GM04503 (cell line): ENCODE results near the gene CCR9.
"Not testable (repeated sequence)": the region's sequence is repeated elsewhere in the genome, so short reads cannot be mapped to it uniquely, and the experiment has no call there.

ENCODE experiments used
- DNase-seq: peaks from one replicate; pipeline ENCODE4 v3.0.0-alpha.2; 2012; ENCODE audit warnings: low read depth

CCR9 gene, protein sequence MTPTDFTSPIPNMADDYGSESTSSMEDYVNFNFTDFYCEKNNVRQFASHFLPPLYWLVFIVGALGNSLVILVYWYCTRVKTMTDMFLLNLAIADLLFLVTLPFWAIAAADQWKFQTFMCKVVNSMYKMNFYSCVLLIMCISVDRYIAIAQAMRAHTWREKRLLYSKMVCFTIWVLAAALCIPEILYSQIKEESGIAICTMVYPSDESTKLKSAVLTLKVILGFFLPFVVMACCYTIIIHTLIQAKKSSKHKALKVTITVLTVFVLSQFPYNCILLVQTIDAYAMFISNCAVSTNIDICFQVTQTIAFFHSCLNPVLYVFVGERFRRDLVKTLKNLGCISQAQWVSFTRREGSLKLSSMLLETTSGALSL

DNA sequence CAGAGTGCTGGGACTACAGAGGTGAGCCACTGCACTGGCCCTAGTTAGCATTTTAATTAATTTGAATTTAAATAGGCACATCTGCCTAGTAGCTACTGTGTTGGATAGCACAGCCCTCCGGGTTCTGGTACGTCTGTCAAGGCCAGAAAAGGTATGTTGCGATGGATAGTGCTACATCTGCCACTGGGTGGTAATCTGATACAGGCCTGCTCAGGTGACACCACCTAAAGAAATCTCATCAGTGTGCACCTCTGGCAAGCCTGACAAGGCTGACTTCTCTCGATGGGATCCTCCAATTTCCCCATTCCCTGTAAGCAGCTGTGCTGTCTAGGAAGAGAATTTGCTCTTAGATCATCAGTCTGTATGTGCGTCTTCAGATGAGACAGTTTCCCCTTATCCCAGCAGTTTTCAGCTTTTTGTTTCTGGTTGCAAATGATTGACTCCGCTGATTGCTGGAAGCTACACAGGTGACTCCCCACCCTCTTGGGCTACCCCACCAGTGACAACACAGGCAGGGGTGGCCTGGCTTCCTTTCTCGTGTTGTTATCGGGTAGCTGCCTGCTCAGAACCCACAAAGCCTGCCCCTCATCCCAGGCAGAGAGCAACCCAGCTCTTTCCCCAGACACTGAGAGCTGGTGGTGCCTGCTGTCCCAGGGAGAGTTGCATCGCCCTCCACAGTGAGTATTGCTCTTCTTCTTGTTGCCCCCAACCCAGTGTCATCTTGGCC is at the start of gene CCR9:
CCR9 (plus strand) TSS at position 565 of the 727 bp plus-strand sequence. CDS start 8,391 bp downstream, outside the sequence.
- DNase-seq: no peak

- DNase-seq: no peak
These were observed 47.9 kb upstream of the CCR9 start for GRCh38 chr3:45838466-45838865.

GRCh38 chr3:45841420-45841756 is 45.0 kb upstream of the CCR9 start:
- no peak for DNase-seq

DNA sequence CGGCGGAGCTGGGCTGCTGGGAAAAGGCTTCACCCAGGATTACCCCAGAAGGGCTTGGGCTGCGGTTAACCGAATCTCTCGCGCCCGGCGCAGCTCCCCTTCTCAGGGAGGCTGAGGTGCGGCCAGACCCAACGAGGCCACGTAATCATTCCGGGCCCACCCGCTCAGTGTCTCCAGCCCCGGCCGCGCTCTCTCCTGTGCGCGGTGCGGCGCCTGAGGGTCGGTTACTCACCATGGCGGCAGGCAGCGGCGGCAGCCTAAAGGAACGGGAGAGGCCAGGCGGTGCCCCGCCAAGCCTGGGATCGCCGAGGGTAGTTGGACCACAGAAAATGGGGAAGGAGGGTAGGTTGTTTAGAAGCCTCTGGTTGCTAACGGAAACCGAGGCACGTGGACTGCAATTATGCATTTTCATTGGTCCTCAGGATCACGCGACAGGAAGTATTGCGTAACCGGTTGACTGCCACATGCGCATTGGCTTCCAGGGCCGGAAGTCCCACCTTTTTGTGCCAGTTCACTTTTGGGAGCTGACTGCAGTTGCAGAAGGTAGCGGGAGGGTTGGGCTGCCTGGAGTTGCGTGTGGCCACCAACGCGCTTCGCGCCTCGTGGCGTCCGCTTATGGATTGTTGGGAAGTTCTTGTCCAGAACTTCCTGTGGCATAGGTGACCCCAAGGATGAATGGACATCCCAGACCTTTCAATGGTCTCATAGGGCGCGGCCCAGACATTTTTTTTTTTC is 44.4 kb upstream of the CCR9 start, which contains the start of gene LZTFL1:
LZTFL1 (minus strand) TSS at position 363 of the 735 bp plus-strand sequence; CDS start at position 235, 128 bp downstream.
- peak; percentile 90 for DNase-seq

GRCh38 chr3:45842851-45843625 is 43.3 kb upstream of the CCR9 start:
- no peak for DNase-seq

DNA sequence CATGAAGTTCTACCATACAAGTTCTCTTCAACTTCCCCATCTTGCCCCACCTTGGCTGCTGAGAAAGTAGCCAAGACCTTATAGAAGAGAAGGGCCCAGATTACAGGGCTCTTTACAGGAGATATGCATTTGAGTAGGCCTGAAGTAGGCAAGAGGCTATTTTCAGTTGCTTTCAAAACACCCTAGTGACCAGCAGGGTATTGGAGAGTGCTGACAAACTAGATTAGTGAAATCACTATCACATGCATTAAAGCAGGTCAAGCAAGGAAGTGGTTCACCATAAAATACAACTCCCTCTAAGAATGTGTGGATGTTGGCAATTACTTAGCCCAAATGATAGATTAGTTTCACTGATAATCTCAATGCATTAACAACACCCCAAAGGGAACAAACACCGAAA is 41.7 kb upstream of the CCR9 start:
- no peak for DNase-seq

DNA sequence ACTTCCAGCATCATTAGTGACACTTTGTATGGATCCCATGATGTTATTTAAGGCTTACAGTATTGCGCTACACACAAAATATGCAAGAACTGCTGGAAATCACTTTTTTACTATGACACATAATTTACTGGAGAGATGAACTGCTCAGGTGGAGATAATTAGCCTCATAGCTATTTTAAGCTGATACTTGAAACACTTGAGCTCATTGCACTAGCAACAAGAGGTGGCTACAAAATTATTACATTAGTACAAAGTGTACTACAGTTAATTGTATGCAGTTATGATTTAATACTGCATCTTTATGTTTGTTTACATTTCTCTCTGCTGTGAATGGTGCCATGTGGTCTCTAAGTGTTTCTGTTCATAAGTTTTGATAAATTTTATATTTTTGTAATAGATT is 38.0 kb upstream of the CCR9 start:
- DNase-seq: no peak

DNA sequence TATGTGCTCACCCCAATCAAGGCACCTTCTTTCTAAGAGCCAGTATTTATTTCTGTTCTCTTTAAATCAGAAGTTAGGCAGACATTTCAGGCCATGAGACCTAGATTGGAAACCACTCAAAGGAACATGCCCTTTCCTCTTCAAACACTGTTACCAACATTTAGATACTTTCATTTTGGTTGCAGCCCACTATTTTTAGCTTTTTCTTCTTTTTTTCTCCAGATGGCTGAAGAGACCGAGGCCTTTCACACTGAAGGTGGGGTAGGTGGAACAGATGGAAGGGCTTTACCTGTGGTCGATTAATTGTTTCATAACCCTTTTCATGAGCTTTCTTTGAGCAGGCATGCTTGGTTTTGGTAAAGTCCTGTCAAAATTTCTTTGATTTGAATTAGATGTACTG is 33.5 kb upstream of the CCR9 start:
- no peak for DNase-seq

GRCh38 chr3:45856323-45856722 is 30.0 kb upstream of the CCR9 start:
- not testable (repeated sequence) for DNase-seq

DNA sequence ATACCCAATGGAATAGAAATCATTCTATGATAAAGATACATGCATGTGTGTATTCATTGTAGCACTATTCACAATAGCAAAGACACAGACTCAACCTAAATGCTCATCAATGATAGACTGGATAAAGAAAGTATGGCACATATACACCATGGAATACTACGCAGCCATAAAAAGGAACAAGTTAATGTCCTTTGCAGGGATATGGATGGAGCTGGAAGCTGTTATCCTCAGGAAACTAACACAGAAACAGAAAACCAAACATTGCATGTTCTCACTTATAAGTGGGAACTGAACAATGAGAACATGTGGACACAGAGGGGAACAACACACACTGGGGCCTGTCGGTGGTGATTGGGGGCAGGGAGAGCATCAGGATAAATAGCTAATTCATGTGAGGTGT is 29.3 kb upstream of the CCR9 start:
- DNase-seq: not testable (repeated sequence)

GRCh38 chr3:45858809-45859543 is 27.4 kb upstream of the CCR9 start:
- DNase-seq: no peak

- no peak for DNase-seq
These were observed 25.9 kb upstream of the CCR9 start for GRCh38 chr3:45860481-45860880.

- no peak for DNase-seq
These were observed 25.2 kb upstream of the CCR9 start for GRCh38 chr3:45861043-45861719.

DNA sequence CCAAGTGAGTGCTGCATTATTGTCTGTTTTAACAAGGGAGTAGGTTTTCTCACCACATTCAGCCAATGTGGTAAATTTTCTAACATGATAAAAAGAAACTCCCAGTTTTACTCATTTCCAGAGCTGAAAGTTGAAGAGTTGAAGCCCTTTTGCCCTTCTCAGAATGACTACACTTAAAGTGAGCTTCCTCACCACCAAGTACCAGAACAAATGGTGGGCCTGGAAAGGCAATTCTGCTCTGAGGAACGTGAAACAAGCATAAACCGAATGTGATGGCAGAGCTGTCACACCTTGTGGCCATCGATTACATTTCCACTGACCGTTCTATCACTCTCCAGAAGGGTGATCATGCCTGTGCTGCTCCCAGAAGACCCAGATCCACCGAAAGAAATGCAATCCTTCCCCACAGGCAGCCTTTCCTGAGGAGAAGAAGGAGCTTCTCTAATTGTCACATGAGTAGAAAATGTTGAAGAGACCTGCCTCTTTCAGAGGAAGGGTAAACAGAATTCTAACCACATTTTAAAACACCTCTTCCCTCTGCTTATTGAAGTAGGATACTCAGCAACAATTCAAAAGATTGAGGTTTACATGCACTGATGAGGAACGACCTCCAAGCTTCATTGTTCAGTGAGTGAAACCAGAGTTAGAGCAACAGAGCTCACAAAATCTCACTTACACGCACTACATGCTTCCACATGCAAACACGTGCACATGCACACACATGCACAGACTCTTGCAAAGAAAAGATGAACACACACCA is 21.4 kb upstream of the CCR9 start:
- no peak for DNase-seq

- no peak for DNase-seq
These were observed 20.8 kb upstream of the CCR9 start for GRCh38 chr3:45865563-45865962.

DNA sequence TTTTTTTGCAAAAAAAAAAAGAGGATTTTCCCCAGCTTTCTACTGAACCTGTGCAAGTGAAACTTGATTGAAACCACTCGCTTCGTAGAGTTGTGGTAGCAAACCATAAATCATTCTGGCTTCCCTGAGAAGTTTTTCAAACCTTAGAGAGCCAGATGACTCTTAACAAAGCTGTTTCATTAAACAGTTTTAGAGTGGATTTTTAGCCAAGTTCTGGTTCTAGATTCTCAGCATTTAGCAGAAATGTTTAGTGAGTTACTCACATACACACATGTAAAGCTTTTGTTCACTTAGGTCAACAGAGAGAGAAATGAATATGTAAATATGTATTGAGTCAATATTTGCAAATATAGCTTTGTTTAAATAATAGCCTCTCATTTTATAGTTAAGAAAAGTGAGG is 18.1 kb upstream of the CCR9 start:
- DNase-seq: no peak

- no peak for DNase-seq
These were observed 17.7 kb upstream of the CCR9 start for GRCh38 chr3:45868650-45869049.

GRCh38 chr3:45869638-45870037 is 16.7 kb upstream of the CCR9 start:
- DNase-seq: no peak

- DNase-seq: no peak
These were observed 16.2 kb upstream of the CCR9 start for GRCh38 chr3:45870099-45870498.

DNA sequence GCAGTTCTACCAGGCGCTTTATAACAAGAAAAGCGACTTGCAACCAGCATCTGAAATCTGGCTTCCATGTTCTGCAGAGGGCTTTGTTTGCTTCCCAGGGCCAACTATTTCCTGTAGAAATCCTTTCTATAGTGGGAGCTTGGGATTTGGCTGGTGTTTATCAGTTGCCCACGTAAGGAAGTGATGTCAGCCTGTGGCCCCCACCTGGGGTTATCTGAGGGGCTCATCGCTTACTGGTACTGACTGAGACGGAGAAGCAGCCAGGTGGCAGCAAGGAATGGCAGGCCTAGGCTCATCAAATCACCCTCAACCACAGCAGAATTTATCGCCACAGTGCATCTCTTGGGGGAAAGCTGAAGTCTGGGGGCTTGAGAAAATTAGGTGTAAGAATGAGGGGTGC is 14.6 kb upstream of the CCR9 start:
- no peak for DNase-seq
